A549 (cell line): Measurements from ENCODE around the gene LGR5.

Source experiments
- EP300 ChIP-seq, 2 experiments: fragments of >200 bp; sonication (Bioruptor Twin); formaldehyde crosslinking; IDR thresholded peaks; 2 replicates in 1 of 2; 3 replicates in 1 of 2; pipeline ENCODE4 v1.6.1; 2016 to 2017
- TF ChIP-seq, protein P1 (sequence below): fragments of 150-350 bp; IDR thresholded peaks from 2 replicates; pipeline ENCODE4 v1.6.1; 2014; ENCODE audit warnings: low read depth, mild to moderate bottlenecking, low read length

DNA sequence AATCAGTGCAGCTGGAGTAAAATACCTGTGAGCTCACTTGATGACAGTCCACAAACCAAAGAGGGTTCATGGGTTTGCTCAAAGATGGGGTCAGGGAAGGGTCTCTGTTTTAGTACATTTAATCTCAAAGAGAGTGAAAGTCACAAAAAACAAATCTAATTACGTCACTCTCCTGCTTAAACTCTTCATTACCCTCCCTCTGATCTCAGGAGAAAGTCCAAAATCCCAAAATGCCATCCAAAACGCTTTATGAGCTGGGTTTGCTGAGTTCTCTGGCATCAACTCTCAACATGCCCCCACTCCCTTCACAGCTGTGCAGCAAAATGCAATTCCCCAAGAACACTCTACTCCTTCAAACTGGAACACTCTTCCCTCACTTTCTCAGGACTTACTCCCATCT, 40.4 kb upstream of the LGR5 start:
- TF ChIP-seq, protein P1, sequence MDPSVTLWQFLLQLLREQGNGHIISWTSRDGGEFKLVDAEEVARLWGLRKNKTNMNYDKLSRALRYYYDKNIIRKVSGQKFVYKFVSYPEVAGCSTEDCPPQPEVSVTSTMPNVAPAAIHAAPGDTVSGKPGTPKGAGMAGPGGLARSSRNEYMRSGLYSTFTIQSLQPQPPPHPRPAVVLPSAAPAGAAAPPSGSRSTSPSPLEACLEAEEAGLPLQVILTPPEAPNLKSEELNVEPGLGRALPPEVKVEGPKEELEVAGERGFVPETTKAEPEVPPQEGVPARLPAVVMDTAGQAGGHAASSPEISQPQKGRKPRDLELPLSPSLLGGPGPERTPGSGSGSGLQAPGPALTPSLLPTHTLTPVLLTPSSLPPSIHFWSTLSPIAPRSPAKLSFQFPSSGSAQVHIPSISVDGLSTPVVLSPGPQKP = no peak
- TF ChIP-seq EP300 (IDR thresholded peaks at IDR 0.05) = no peak
